NCI-H187 (cell line): Measurements from ENCODE around the gene JARID2.

Experiments used
- DNase-seq, 2 experiments: peaks; one replicate each; lab custom pipeline; 2025; lab: John Stamatoyannopoulos, UW

JARID2 gene

DNA sequence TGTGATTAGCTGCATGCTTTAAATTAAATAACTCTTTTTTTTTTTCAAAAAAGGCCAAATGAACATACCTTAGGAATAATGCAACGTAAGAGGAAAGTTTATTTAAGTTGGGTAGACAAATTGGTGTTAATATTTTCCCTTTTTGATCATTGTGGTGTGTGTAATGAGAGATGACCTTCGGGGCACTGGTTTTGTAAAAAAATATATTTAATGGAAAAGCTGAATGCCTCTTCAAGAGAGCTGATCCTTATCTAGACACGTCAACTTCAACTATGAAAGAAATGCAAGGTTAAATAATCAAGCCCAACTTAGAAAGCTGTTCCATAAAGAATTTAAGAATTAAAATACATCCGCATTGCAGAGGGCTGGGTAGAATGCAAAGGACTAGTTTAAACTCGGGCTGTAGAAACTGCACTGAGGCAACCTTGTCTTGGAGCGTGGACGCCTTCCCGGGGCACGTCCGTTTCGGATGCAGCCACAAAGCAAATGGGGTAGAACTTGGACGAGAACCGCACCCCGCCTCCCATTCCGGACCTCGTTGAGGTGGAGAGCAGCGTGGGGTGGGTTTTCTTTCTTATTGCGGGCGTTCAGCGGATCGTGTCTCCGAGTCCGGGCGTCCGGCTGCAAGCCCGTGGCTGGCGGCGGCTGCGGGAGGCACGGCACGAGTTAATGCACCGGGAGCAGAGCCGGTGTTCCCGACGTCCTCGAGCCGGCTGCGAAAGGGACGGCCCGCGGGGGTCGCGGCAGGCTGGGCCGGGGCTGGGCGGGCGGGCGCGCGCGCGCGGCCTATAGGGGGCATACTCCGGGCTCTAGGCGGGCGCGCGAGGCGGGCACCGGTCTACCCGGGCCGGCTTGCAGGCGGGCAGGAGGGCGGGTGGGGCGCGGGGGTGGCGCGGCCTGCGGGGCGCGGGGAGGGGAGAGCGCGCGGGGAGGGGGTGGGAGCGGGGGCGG is 1.9 kb downstream of the JARID2 start:
- DNase-seq, result peak in 1 of 2 experiments; percentile 19

DNA sequence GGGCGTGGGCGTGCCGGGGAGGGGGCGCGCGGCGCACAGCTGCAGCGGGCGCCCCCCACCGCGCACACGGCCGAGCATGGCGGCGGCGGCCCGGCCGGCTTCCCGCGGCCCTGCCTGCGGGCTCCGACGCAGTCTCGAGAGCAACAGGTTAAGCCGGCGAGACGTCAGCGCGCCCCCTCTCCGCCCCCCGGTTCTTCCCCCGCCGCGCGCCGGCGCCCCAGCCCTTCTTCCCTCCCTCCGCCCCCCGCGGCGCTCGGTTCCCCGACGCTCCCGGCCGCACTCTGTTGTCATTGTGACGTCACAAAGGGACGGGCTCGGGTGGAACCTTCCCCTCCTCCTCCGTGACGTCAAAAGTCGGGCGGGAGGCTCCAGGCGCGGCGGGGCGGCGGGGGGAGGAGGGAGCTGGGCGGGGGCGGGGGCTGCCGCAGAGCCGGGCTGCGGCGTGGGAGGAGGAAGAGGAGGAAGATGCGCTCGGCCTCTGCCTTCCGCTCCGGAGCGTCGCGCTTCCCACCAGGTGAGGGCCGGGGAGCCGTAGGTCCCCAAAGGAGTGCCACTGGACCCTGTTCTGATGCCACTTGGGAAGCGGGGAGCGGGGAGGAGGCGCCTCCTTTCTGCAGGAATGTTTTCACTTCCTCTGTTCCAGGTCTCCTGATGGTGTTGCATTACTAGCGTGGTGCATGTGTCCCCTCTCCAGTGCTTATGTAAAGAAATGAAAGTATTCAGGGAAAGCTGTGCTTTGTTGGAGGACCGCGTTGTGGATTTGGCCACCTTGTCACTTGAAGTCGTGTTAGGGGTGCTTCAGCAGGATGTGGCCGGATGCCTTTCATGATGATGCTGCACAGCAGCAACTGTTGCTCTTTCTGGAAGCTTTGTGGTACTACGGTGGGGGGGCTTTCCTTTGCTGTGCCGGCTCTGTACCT is 2.8 kb downstream of the JARID2 start:
- DNase-seq, result peak; percentile 79 to 84

DNA sequence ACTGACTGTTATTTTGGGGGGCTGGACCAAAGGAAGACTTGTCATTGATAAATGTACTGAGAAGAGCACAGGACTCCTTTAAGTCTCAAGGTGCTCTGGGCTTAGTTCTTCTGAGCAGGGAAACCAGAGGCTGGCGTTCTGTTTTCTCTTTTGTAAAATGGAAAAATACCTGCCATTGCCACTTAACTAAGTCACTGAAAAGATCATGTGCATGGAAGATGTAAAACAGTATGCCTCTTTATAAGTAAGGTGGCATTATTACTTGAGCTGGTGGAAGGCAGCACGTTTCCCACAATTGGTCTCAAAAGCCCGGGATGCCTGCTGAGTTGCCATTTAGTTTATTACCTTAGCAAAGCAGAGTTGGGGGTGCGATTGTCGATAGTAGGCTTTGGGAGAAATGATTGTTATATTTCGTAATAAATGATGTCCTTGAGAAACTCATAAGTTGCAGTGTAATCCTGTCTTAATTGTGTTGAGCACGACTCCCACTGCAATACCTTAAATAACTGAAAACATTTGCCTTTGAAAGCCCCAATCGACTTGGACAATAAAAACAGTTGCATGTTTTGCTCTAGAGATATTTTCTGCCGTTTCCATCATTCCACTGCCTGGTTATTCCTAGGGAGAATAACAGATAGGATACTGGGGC is 3.6 kb downstream of the JARID2 start:
- no peak for DNase-seq

DNA sequence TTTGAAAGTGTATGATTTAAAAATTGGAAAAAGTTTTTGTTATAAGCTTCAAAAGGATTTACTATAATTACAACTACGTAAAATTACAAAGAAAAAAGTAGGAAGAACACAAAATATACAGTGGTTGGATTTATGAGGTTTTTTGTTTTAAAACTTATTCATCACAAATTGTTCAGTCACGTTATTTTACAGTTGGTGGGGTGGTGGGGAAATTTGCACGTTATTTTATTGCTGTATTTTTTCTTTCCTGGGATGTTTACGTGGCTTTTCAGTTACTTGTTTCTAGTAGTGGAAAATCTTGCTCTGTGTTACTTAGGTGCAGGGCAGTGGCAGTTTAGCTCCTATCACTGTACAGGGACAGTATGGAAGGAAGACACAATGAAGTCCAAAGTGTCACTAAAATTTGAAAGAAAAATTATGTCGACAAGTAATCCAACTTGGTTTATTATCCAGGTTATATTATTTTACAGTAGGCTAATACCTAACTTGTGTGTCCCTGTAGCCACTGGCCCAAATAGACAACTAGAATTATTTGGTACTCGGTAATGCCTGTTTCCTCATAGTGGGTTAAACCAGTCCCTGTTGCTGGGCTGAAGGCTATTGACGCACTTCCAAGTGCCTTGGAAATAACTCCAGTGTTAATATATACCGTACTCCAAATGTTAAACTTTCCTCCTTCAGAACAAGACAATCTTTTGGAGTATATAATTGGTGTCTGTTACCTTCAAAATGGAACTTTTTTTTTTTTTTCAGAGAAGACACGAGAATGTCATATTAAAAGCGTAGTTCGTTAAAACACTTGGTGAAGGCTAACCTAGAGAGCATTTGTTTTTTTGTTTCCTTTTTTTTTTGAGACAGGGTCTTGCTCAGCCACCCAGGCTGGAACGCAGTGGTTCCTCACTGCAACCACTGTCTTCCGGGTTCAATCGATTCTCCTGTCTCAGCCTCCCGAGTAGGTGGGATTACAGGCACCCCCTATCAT is 4.6 kb downstream of the JARID2 start:
- DNase-seq, result no peak

DNA sequence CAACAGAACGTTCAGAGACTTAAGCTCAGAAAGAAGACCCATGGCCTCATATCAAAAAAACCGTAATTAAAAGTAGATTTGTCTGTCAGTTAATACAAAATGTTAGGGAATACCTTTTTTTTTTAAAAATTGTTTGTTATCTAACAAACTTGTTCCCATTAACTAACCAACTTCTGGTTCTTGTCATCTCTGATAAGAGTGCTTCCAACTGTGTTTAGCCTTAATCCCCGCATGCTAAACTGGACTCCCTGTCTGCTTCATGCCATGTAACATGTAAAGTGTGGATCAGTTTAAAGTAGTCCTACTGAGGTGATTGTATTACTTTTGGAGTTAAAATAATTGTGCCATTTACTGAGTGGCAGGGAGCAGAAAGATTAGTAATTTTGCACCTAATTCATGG is 6.3 kb downstream of the JARID2 start:
- DNase-seq, result no peak

DNA sequence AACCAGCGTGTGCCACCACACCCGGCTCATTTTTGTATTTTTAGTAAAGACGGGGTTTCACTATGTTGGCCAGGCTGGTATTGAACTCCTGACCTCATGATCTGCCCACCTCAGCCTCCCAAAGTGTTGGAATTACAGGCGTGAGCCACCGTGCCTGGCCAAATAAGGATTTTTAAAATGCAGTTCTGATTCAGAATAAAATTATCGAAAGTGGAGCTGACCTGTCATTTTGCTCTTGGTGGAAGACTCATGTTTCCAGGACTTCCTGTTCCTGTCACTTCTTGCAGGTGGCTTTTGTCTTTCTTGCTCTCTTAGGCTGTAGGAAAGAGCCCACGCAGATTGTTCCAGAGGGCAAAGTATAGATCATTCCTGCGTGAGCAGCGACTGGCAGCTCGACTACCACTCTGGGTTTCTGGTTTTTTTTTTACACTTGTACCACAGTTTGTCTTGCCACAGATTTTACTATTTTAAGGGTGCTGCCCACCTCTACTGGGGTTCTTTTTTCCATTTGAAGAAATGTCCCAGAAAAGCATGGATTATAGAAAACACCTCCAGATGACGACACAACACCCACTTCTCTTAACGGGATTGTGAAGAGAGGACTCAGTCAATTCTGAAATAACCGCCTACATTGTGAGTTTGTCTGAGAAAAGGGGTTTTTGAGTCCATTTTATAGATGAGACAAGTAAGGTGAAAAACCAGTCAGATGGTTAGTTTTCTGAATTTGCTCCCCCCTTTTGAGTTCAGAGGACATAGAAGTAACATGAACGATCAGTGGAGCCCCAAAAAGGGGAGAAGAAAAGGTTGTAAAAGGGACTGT is 7.5 kb downstream of the JARID2 start:
- DNase-seq, result no peak

DNA sequence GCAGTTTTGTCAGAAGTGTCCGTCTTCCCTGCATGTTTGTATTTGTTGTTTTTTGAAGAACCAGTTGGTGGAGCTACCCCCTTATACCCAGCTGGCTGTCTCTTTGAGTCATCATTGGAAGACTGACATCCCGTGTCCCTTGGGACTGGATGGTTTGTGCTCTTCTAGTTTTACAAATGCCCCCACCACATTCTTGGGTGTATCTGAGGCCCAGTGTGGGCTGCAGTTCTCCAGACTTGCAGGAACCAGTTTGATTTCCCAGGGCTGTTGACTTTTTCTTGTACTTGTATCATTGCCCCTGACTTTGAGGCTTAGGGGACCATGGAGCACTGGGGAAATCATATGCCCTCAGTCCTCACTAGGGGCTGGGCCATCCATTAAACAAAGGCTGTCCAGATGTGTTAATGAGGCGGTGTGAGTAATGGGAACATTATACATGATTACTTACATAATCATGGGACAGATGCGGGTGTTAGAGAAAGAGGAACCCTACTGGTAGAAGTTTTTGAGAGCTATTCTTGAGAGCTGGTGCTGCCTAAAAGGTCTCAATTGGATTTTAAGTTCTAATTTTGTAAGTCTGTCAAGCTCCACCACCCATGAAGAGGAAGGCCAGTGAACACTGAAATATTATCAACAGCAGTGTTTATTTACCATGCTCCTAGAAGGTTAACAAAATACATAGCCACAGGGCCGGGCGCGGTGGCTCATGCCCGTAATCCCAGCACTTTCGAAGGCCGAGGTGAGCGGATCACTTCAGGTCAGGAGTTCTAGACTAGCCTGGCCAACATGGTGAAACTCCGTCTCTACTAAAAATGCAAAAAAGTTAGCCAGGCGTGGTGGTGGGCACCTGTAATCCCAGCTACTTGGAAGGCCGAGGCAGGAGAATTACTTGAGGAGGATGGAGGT is 8.5 kb downstream of the JARID2 start:
- DNase-seq, result peak in 1 of 2 experiments; percentile 19

DNA sequence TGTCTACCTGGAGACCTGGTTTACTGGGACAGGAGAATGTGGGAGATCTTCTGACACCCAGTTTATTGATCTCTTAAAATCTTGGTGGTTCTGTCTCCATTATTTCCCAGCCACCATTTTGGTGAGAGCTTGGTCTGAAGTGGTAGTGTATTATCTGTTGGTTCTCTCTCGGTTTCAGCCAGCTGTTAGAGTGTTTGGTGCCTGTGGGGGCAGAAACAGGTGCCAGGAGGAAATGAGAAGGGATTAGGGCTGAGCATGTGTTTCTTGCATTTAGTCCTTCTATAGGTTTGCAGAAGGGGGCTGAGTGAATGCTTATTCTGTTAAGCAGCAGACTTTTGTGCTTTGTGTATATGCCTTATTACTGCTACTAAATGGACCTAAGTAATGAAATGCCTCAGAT is 9.6 kb downstream of the JARID2 start:
- no peak for DNase-seq

DNA sequence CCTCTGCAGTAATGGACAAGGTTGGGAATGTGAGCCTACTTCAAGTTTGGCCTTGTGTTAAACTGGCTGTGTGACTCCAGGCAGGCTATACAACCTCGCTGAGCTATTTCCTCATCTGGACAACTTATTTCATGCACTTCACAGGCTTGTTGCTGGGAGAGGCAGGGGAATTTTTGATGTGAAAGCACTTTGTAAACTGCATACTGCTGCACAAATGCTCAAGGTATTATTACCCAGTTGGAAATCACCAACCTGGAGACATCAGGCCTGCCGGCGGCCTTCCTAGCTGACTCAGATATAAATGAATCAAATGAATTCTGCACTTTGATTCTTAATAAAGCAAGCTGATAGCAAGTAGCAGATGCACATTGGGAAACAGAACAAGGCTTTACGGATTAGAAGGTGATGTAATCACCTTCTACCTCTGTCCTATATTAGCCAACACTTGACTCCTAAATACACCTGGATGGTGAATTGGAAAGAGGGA is 10.1 kb downstream of the JARID2 start:
- DNase-seq, result no peak

DNA sequence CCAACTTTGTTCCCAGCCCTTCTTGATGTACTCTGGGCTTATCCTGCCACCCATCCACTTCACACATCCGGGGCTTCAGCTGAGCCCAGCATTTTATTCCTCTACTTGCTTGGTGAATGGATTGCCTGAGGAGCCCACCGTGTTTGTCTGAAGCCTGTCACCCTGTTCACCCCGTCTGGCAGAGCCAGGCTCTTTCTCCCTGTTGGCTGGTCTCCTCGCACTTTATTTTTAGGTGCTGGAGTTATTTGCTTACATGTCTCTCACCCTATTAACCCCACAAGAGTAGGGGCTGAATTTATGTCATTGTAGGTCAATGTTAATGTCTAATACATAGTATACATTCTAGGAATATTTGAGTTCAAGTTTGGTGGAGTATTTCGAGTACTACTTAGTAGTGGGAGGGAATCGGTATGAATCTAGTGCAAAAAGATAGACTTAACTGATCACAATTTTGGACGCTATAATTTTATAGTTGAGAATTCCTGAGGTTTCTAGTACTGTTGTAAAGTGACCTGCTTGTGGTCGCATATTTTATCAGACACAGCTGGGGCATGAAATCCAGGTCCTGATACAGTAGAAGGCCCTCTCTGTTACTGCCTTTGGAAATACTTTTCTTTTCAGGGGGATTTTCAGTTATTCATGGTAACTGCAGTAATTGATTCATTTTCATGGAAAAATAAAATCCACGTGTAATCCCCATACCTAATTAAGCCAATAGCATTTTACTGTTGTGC is 10.8 kb downstream of the JARID2 start:
- no peak for DNase-seq

DNA sequence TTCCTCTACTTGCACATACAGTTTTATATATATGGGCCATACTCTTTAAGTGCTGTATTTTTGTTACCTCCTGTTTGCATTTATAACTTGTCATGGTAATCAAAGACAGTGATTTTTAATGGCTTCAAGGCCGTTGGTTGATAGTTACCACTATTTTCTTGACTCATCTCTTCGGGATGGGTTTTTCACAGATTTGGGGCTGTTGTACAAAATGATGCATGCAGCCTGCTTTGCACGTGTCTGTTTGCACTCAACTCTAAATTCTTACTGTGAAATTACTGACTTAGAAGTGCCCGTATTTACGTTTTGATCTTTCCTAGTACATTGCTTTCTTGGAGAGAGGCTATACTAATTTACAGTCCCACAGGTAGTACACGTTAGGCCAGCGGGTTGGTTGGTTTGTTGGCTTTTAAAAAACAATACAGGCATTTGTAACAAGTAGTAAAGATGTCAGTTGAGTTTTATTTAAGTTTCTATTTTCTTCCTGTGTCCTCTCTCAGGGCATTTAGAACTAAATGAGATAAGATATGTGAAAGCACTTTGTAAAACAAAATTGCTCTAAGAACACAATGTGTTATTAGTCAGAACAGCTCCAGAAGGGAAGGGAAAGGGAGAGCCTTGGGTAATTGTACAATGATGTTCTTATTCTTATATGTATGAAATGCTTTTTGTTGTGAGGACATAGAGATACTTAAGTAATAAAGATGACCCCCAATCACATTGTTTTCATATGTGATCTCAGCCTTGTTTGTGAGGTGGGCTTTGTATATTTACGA is 11.7 kb downstream of the JARID2 start:
- DNase-seq, result no peak

DNA sequence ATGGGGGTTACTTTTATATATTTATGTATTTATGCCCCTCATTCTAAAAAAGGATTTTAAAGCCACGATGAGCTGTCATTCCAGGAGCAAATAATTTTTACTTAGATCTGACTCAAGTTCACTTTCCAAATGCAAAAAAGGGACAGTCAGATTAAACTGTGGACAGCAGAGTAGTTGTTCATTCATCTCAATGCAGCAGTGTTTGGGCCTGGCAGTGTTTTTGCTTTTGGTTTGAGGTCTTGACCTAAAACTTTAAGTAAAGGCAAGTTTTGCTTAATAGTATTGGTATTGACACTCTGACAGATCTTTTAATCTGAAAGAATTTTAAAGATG is 13.9 kb downstream of the JARID2 start:
- no peak for DNase-seq

DNA sequence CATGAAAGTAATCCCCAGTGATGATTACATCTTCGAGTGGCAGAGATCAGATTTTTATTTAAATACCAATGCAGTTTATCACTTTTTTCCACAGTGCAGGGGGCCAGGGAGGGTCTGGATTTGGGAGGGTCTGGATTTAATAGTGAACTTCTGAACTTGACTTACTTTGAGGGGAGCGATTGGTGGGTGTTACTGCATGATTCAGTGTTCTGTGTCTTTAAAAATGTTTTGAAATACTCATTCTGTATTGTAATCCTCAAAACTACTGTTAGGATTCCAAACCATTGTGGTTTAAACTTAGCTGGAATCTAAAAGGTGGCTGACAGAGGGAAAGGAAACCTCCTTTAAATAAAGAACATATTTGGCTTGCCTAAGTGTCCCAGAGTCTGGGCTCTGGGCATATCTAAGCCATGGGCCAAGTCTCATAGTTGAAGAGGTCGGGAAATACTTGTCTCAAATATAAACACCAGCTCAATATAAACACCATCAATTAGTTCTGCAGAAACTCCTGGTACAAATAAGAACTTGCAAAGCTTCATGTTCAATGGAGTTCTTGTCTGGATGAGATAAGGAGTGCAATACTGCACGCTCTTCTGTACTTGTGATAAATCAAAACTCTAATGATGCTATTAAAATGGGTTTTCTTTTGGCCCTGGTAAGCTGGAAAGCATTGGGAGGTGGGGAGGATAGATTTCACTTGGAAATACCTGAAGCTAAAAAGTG is 14.4 kb downstream of the JARID2 start:
- DNase-seq, result no peak

DNA sequence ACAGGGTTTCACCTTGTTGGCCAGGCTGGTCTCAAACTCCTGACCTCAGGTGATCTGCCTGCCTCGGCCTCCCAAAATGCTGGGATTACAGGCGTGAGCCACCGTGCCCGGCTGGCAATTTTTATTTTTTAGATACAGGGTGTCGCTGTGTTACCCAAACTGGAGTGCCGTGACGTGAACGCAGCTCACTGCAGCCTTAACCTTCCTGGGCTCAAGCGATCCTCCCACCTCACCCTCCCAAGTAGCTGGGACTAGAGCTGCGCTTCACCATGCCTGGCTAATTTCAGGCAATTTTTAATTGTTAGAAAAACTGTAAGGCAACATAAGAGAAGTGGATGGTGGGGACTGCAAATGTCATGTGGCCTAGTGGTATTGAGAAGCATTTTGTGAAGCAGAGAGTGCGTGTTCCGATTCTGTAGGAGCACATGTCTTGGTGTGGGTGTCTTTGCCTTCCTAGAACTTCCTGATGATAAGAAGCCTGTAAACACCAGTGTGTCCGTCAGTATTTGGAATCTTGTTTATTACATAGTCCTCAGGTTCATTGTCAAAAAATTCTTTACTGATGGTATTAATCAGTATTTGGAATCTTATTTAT is 18.0 kb downstream of the JARID2 start:
- DNase-seq, result no peak

DNA sequence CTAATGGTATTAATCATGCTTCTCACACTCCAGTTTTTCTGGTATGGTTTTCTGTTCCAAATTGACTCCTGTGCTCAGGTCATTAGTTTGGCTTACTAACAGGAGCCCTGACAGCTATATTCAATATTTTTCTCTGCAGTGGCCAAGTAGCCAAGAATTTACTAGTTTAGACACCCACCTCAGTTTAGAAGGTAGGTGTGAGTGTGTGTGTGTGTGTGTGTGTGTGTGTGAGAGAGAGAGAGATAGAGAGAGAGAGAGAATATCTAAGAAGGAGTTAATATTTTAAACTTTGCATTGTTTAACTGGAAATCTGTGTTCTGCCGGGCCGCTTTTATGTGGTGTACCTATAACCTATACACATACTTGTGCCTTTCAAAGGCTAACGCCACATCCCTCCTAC is 18.5 kb downstream of the JARID2 start:
- no peak for DNase-seq
